RWPE2 (cell line): Measurements from ENCODE around the gene IDH2.
A peak's percentile ranks its signal among the peaks of the same experiment; 100 is the strongest.

ENCODE experiments used
- ATAC-seq: fragments of 200-7000 bp; cut with Tn5 transposase; 3 replicates; pipeline ENCODE4 v1.9.1; 2021; ENCODE audit warnings: low read depth
- DNase-seq: peaks from one replicate; pipeline ENCODE4 v3.0.0-alpha.2; 2020; ENCODE audit warnings: low spot score
- H3K27ac ChIP-seq: fragments of 450-650 bp; 2 replicates; pipeline ENCODE4 v1.5.1; 2017; ENCODE audit warnings: mild to moderate bottlenecking; ENCODE audit not compliant: poor library complexity, severe bottlenecking
- H3K27me3 ChIP-seq: fragments of 250-450 bp; sonication (Bioruptor Pico); 2 replicates; pipeline ENCODE4 v1.5.1; 2021; ENCODE audit warnings: mild to moderate bottlenecking, moderate library complexity; ENCODE audit not compliant: insufficient read depth, poor library complexity, severe bottlenecking
- H3K36me3 ChIP-seq: fragments of 250-450 bp; sonication (Bioruptor Pico); 2 replicates; pipeline ENCODE4 v1.5.1; 2020; ENCODE audit warnings: low read depth, mild to moderate bottlenecking, moderate library complexity
- H3K4me1 ChIP-seq: fragments of 250-450 bp; sonication (Bioruptor Pico); 2 replicates; pipeline ENCODE4 v1.5.1; 2021; ENCODE audit warnings: mild to moderate bottlenecking, moderate library complexity; ENCODE audit not compliant: insufficient read depth, poor library complexity, severe bottlenecking
- H3K4me3 ChIP-seq: fragments of 250-450 bp; sonication (Bioruptor Pico); 2 replicates; pipeline ENCODE4 v1.5.1; 2021; ENCODE audit warnings: mild to moderate bottlenecking, moderate library complexity; ENCODE audit not compliant: severe bottlenecking
- H3K9me3 ChIP-seq: fragments of 250-450 bp; sonication (Bioruptor Pico); 2 replicates; pipeline ENCODE4 v1.5.1; 2021; ENCODE audit warnings: mild to moderate bottlenecking, moderate library complexity; ENCODE audit not compliant: severe bottlenecking
- TF ChIP-seq, protein P1 (sequence below): fragments of 450-650 bp; IDR thresholded peaks from one replicate; pipeline ENCODE4 v1.5.1; 2017; ENCODE audit warnings: mild to moderate bottlenecking, moderate library complexity; ENCODE audit not compliant: poor library complexity, severe bottlenecking

The IDH2 gene

DNA sequence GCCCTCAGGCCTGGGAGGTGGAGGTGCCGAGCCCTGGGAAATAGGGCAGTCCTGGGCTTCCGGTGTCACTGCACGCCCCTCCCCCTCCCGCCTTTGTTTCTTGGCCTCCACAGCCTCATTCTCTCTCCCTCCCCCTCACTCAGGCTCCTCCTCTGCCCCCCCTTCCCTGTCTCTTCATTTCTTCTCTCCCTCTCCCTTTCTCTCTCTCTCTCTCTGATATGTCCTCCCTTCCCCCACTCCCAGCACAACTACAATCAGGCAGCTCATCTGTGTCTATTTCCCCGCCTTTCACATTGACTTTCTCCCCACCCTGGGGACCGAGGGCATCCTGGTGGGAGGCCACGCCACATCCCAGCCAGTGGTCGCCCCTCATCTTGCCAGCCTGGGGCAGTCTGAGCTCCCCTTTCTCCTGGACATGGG, 40.2 kb downstream of the IDH2 start:
- TF ChIP-seq, protein P1, sequence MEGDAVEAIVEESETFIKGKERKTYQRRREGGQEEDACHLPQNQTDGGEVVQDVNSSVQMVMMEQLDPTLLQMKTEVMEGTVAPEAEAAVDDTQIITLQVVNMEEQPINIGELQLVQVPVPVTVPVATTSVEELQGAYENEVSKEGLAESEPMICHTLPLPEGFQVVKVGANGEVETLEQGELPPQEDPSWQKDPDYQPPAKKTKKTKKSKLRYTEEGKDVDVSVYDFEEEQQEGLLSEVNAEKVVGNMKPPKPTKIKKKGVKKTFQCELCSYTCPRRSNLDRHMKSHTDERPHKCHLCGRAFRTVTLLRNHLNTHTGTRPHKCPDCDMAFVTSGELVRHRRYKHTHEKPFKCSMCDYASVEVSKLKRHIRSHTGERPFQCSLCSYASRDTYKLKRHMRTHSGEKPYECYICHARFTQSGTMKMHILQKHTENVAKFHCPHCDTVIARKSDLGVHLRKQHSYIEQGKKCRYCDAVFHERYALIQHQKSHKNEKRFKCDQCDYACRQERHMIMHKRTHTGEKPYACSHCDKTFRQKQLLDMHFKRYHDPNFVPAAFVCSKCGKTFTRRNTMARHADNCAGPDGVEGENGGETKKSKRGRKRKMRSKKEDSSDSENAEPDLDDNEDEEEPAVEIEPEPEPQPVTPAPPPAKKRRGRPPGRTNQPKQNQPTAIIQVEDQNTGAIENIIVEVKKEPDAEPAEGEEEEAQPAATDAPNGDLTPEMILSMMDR, result no peak
- no peaks in the 10 kb centered on the region for H3K36me3 ChIP-seq
- H3K9me3 ChIP-seq, result no peaks in the 10 kb centered on the region
- ATAC-seq (peak; percentile 48), DNase-seq (peak; percentile 92)
- H3K4me1 ChIP-seq, result peaks cover 32% of the 10 kb centered on the region
- H3K27me3 ChIP-seq, result no peaks in the 10 kb centered on the region
- peak overlapping the region; percentile 69 for H3K27ac ChIP-seq
- no peak overlapping the region for H3K4me3 ChIP-seq

DNA sequence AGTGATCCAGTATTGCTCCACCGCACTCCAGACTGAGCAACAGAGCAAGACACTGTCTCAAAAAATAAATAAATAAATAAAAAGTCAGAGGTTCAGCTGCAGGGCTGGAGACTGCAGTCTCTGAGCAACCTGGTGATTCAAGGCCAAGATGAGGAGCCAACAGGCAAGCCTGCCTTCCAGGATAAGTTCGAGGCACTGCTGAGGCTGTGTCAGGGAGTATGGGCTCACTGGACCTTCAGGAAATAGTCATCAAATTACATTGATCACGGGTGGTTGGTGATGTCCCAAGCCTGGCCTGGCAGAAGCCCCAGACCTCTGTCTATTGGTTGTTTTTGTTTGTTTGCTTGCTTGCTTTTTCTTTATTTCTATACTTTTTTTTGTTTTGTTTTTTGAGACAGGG, 41.5 kb downstream of the IDH2 start:
- ATAC-seq (no peak), DNase-seq (no peak)
- no peaks in the 10 kb centered on the region for H3K36me3 ChIP-seq
- TF ChIP-seq, protein P1, result no peak
- H3K9me3 ChIP-seq, result no peaks in the 10 kb centered on the region
- H3K4me3 ChIP-seq, result no peak overlapping the region
- no peaks in the 10 kb centered on the region for H3K27me3 ChIP-seq
- peak overlapping the region; percentile 69 for H3K27ac ChIP-seq
- peaks cover 32% of the 10 kb centered on the region for H3K4me1 ChIP-seq

DNA sequence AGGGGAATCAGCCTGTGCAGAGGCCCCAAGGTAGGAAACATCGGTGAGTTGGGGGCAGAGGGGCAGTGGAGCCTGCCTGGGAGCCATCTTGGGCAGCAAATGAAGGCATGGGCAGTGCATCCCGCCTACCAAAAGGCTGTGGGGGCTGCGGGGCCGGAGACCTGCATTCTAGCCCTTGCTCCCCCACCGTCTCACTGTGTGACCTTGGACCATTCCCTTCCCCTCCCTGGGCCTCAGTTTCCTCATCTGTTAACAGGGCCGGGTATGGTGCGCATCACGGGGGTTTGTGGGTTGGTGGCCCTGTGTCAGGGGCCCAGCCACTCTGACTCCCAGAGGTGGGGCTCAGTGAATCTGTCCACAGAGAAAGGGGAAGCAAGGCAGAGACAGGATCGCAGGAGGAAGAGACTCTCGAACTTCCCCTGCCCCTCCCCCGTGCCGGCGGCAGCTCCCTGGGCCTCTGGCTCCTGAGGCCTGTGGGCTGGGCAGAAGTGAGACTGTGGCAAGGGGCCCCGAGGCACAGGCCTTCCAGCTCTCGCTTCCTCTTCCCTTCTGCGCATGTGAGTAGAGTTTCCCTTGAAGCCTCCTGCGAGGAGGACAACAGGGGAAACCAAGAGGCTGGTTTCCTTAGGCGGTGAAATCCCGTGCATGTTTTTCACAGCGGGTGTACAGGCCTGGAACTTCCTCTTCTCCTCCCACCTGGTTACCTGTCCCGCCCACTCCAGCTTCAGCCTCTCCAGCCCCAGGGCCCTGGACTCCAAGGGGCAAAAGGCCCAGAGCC, 42.9 kb downstream of the IDH2 start:
- Histone ChIP-seq H3K9me3 (no peaks in the 10 kb centered on the region), H3K4me3 (no peak overlapping the region), H3K27ac (peak overlapping the region; percentile 69), H3K4me1 (peaks cover 32% of the 10 kb centered on the region), H3K36me3 (no peaks in the 10 kb centered on the region), H3K27me3 (no peaks in the 10 kb centered on the region)
- ATAC-seq, result peak; percentile 19
- TF ChIP-seq, protein P1, result no peak
- DNase-seq, result no peak

GRCh38 chr15:90058775-90059174, 43.5 kb downstream of the IDH2 start:
- peaks cover 32% of the 10 kb centered on the region for H3K4me1 ChIP-seq
- H3K27me3 ChIP-seq, result no peaks in the 10 kb centered on the region
- no peak overlapping the region for H3K4me3 ChIP-seq
- no peaks in the 10 kb centered on the region for H3K36me3 ChIP-seq
- H3K9me3 ChIP-seq, result no peaks in the 10 kb centered on the region
- peak overlapping the region; percentile 69 for H3K27ac ChIP-seq
- no peak for ATAC-seq
- TF ChIP-seq, protein P1, result no peak
- no peak for DNase-seq

GRCh38 chr15:90058308-90058707, 44.0 kb downstream of the IDH2 start:
- H3K27me3 ChIP-seq, result no peaks in the 10 kb centered on the region
- H3K27ac ChIP-seq, result no peak overlapping the region
- peaks cover 32% of the 10 kb centered on the region for H3K4me1 ChIP-seq
- H3K36me3 ChIP-seq, result no peaks in the 10 kb centered on the region
- DNase-seq, result no peak
- TF ChIP-seq, protein P1, result no peak
- ATAC-seq, result no peak
- H3K4me3 ChIP-seq, result no peak overlapping the region
- H3K9me3 ChIP-seq, result no peaks in the 10 kb centered on the region
